Activated CD4-positive, alpha-beta memory T cell treated with anti-CD3 and anti-CD28 coated beads for 36 hours (primary cell): Measurements from ENCODE around the gene CELF2. TPM values are rescaled to one million over a fixed set of nuclear protein-coding genes. Genes with fewer than 3 reads are reported as not detected.

Experiments used
- CTCF ChIA-PET: fragments of 350-600 bp; sonication (Branson Sonifier 250); formaldehyde crosslinking; loops from one replicate; lab custom pipeline; 2021; ENCODE audit warnings: antibody characterized with exemption, inconsistent platforms; lab: Charles Lee
- POLR2A ChIA-PET: fragments of 350-600 bp; sonication (Branson Sonifier 250); formaldehyde crosslinking; loops from one replicate; lab custom pipeline; 2021; ENCODE audit warnings: antibody characterized with exemption; lab: Charles Lee
- DNase-seq: peaks from one replicate; pipeline ENCODE4 v3.0.0-alpha.2; 2020
- H3K27ac Mint-ChIP-seq: one replicate; pipeline ENCODE4 v1.8.0; 2021; ENCODE audit warnings: mixed read lengths
- H3K27me3 Mint-ChIP-seq: one replicate; pipeline ENCODE4 v1.8.0; 2021; ENCODE audit warnings: mixed read lengths
- H3K36me3 Mint-ChIP-seq: one replicate; pipeline ENCODE4 v1.8.0; 2021; ENCODE audit warnings: mixed read lengths
- H3K4me1 Mint-ChIP-seq: one replicate; pipeline ENCODE4 v1.8.0; 2021; ENCODE audit warnings: low read depth, mixed read lengths
- H3K4me3 Mint-ChIP-seq: one replicate; pipeline ENCODE4 v1.8.0; 2021; ENCODE audit warnings: mild to moderate bottlenecking, mixed read lengths
- H3K9me3 Mint-ChIP-seq: one replicate; pipeline ENCODE4 v1.8.0; 2021; ENCODE audit warnings: mixed read lengths
- intact Hi-C: fragments of 100-400 bp; cut with micrococcal nuclease; formaldehyde crosslinking; loops from one replicate; pipeline ENCODE4 v1.15.1; 2023
- total RNA-seq, 2 experiments: library from RNA; stranded (reverse); gene quantifications; one replicate each; pipeline ENCODE4 v1.2.3, GENCODE V29; 2021

Gene CELF2
- total RNA-seq, 2 experiments from 2014 or later = 109 to 113 TPM

DNA sequence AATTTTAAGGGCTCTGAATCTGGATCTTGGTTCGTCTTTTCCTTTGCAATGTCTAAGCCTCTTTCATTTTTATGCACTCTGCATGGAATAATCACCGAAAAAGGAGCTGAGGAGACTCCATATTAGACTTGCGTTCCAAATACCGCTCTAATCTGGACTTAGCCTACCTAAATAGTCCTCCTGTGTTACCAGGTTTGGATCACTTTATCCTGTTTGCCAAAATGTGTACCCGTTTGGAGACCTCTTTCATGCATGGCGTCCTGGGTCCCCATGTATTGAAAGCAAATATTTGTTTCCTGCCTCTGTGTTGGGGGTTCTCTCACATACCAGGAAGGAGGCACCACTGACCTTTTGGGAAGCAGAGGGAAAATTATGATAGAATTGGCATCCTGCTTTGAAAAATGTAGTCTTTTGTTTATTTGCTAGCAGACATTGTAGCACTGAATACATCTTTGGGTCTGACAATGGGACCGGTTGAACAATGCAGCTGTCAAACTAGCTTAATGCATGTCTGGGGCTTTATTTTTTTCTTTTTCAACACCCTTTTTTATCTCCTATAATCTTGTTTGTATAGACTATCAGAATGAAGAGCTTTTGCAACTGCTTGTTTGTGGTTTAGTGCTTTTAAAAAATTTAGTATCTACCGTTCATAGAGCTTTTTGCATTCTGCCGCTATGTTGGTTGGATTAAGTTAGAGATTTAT lies 11.8 kb upstream of the CELF2 start:
- ChIA-PET POLR2A (no interaction called here), CTCF (interaction anchor here (0.6 to 1.0 kb wide), 2 partner anchors 37 to 265 kb away, joined by 3 to 4 read pairs; no protein-coding TSS in a partner anchor)
- intact Hi-C loops = loop anchor here (5.0 kb wide), 1 partner anchor 49 kb away; no protein-coding TSS in a partner anchor
- no peaks in the 10 kb centered on the region for H3K36me3 Mint-ChIP-seq
- no peak overlapping the region for H3K27ac Mint-ChIP-seq
- no peak for DNase-seq
- H3K4me1 Mint-ChIP-seq = peaks cover 17% of the 10 kb centered on the region
- H3K4me3 Mint-ChIP-seq = no peak overlapping the region
- H3K9me3 Mint-ChIP-seq = no peaks in the 10 kb centered on the region
- peaks cover 53% of the 10 kb centered on the region for H3K27me3 Mint-ChIP-seq

DNA sequence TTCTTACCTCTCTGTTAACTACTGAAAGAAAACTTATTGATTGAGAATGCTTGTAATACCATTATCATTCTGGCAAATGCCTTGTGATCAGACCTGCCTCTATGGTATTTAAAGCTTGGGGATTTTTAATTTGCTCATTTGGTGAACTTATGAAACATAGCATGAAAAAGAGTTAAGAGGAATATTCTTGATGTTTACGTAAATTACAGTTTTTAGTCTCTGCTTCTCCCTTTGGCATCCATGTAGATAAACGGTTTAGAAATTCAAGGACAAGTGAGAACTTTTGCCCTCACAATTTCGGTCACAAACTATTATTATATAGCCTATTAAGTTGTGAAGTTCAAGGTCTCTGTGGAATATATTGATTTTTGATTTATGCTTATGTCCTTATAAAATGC lies 11.2 kb upstream of the CELF2 start:
- CTCF ChIA-PET = interaction anchor here (0.6 to 0.9 kb wide), 2 partner anchors 12 to 37 kb away, joined by 3 read pairs; no protein-coding TSS in a partner anchor
- Mint-ChIP-seq H3K27me3 (peaks cover 56% of the 10 kb centered on the region), H3K4me1 (peaks cover 17% of the 10 kb centered on the region), H3K36me3 (no peaks in the 10 kb centered on the region), H3K27ac (no peak overlapping the region), H3K4me3 (no peak overlapping the region), H3K9me3 (no peaks in the 10 kb centered on the region)
- intact Hi-C loops = loop anchor here (5.0 kb wide), 1 partner anchor 49 kb away; no protein-coding TSS in a partner anchor
- DNase-seq = no peak
- POLR2A ChIA-PET = interaction anchor here (0.9 kb wide), 1 partner anchor 11 kb away, joined by 3 read pairs; the partner anchor contains the start of gene CELF2

DNA sequence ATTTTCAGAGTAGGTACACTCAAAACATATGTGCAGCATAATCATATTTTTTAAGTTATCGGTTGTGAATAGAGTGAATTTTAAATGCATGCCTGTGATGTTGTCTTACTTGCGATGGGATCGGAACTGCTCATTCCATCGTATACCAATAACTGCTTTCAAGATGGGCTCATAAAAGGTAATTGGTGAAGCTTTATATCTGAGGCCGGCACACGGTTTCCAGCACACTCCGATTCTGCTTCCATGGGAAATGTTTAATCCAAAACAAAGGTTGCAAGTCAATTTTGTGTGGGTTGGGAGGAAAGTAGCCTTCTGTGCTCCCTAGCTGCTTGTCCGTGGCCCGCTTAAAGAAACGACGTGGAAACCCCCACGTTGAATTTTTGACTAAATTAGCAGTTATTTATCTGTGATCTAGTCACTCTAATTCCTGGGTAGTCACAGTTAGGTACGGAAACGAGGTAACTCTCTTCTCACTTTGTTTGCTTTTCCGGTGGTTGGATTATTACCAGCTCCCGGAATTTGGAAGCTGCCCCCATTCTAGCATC lies 10.1 kb upstream of the CELF2 start:
- Mint-ChIP-seq H3K27me3 (peaks cover 63% of the 10 kb centered on the region), H3K36me3 (no peaks in the 10 kb centered on the region), H3K27ac (no peak overlapping the region), H3K4me3 (no peak overlapping the region), H3K9me3 (no peaks in the 10 kb centered on the region), H3K4me1 (peaks cover 17% of the 10 kb centered on the region)
- intact Hi-C loops = loop anchor here (5.0 kb wide), 1 partner anchor 50 kb away; no protein-coding TSS in a partner anchor
- ChIA-PET CTCF (interaction anchor here (0.9 kb wide), 1 partner anchor 11 kb away, joined by 3 read pairs; no protein-coding TSS in a partner anchor), POLR2A (no interaction called here)
- DNase-seq = no peak

DNA sequence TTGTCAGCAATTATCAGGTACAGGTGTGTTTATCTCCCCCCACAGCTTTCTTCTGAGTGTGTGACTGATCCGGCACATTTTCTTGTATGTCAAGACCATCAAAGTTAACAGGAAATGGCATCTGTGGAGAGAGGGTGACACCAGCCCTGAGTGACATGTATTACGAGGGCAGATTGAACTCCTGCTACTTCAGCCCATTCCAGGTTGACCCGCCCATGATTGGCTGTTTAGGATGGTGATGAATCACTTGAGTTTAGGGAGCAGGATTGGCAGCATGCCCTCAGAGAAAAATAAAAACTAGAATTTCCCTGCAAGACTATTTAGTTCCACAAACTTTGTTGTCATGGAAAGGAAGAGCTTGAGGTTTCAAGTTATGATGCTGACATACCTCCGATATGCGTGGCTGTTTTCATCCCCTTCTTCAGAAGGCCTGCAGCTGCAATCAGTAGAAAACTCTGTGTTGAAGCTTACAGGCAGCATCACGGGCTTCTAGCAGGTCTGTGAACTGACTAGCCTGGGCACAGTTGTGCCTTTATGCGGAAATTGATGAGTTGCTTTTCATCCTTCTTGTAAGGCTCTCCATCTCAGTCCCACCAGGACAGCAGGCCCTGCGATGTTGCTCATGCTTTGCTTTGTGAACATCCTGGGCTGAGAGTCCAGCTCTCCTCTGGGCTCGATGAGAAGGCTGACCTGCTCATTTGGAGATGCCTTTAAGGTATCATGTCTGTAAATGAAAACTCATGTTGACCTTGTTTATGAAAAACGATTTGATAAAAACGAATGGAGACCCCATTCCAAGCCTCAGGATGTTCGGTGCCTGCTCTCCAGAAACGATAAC lies 8.0 kb upstream of the CELF2 start:
- DNase-seq = peak; percentile 28
- Mint-ChIP-seq H3K4me3 (no peak overlapping the region), H3K36me3 (no peaks in the 10 kb centered on the region), H3K4me1 (peaks cover 17% of the 10 kb centered on the region), H3K27ac (no peak overlapping the region), H3K9me3 (no peaks in the 10 kb centered on the region), H3K27me3 (peaks cover 73% of the 10 kb centered on the region)
- CTCF ChIA-PET = interaction anchor here (1.1 kb wide), 1 partner anchor 10 kb away, joined by 4 read pairs; no protein-coding TSS in a partner anchor
- POLR2A ChIA-PET = interaction anchor here (0.5 kb wide), 1 partner anchor 143 kb away, joined by 4 read pairs; no protein-coding TSS in a partner anchor
- intact Hi-C loops = loop anchor here (5.0 kb wide), 1 partner anchor 52 kb away; no protein-coding TSS in a partner anchor

DNA sequence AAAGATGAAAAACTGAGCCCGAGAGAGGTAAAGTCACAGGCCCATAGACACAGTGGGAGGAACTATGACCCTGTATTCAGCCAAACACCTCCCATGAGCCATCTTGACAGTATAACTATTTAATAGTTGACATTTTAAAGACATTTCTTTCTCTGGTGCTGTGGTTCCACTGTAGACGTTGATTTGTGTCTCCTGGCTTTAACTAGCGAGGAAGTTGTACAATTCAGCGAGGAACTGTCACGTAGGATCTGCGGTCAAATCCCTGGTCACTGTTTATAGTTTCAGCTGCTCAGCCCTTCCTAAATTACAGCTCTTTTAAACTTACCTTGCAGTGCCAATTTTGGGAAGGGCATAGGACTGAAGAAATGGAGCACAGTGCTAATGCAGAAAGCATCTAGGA lies 7.1 kb upstream of the CELF2 start:
- ChIA-PET POLR2A (no interaction called here), CTCF (no interaction called here)
- intact Hi-C loops = no loop called here

DNA sequence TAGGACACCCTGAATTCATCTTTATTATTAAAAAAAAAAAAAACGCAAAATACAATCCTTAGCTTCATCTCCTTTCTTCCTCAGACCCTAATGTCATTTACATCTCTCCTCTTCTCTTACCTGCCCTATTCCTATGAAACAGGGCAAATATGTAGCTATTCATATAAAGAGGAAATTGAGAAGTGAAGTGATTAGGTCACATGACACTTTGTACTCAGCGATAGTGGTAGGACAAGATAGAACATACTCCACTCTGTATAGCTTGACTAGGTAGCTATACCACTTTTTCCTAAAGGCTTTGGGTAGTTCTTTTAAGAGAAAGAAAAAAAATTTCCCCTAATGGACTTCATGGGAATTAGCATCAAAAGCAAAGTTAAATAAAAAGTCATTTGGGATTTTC lies 6.2 kb upstream of the CELF2 start:
- Mint-ChIP-seq H3K4me3 (no peak overlapping the region), H3K36me3 (no peaks in the 10 kb centered on the region), H3K9me3 (no peaks in the 10 kb centered on the region), H3K27ac (no peak overlapping the region), H3K4me1 (peaks cover 17% of the 10 kb centered on the region), H3K27me3 (peaks cover 72% of the 10 kb centered on the region)
- no peak for DNase-seq
- CTCF ChIA-PET = interaction anchor here (1.1 kb wide), 1 partner anchor 144 kb away, joined by 3 read pairs; no protein-coding TSS in a partner anchor
- POLR2A ChIA-PET = no interaction called here
- intact Hi-C loops = no loop called here

More for the DNA sequence above, 7.1 kb upstream of the CELF2 start:
- no peaks in the 10 kb centered on the region for H3K9me3 Mint-ChIP-seq
- H3K27ac Mint-ChIP-seq = no peak overlapping the region
- DNase-seq = no peak
- H3K27me3 Mint-ChIP-seq = peaks cover 77% of the 10 kb centered on the region
- H3K4me1 Mint-ChIP-seq = peaks cover 17% of the 10 kb centered on the region
- no peaks in the 10 kb centered on the region for H3K36me3 Mint-ChIP-seq
- H3K4me3 Mint-ChIP-seq = no peak overlapping the region

DNA sequence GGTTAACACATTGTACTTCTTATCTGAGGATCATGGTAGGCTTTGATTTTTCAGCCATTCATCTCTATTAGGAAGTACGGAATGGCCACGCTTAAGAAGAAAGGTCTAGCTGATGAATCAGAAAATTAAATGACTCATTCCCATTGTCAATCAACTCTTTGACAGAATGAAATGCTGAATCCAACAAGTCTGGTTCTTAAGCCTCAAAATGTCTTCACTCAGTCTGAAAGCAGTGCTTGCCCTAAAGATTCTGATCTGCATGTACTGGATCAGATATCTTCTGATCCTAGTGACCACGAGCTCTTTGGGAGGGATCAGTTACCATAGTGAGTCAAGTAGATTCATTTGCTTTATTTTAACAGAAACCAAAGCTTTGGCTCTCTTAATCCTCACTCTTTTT lies 5.7 kb upstream of the CELF2 start:
- intact Hi-C loops = no loop called here
- Mint-ChIP-seq H3K27me3 (peaks cover 73% of the 10 kb centered on the region), H3K36me3 (no peaks in the 10 kb centered on the region), H3K27ac (no peak overlapping the region), H3K4me3 (no peak overlapping the region), H3K9me3 (no peaks in the 10 kb centered on the region), H3K4me1 (peaks cover 17% of the 10 kb centered on the region)
- ChIA-PET CTCF (interaction anchor here (0.5 to 1.1 kb wide), 2 partner anchors 25 to 144 kb away, joined by 3 read pairs; no protein-coding TSS in a partner anchor), POLR2A (no interaction called here)
- DNase-seq = no peak

DNA sequence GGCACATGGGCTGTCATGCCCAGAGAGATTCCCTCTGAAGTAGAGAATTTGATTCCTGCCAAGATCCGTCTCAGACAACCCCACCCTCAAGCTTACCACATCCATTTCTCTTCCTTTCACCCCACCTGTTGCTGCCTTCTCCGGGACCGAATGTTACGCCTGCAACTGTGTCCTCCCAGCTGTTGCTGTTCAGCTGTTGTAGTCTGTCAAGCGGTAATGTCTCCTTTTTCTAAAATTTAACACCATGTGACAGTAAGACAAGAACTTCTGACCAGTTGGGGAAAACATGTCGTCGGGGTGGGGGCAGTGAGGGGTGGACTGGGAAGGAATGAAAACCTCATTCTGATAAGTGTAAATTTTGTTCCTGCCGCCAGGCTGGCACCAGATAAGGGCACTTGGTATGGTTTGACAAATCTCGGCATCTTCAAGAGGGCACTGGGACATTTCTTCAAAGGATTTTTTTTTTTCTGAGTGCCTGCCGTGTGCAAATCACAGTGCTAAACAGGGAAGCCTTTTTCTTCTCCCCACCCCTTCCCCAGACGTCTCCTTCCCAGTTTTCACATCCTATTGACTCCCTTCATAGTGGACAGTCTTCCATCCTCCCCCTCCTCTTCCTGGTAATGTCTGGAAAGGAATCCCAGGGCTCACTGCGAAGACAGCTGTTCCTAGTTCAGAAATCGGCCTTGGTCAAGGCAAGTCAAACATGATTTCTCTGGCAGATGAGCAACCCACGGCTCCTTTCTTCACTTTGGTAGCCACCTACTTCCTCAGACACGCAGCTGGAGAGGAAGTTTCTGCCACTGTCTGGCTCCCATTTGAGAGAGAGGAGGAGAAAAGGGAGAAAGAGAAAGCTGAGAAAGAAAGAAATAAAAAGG lies 5.0 kb upstream of the CELF2 start:
- Mint-ChIP-seq H3K9me3 (no peaks in the 10 kb centered on the region), H3K27me3 (peaks cover 74% of the 10 kb centered on the region), H3K36me3 (no peaks in the 10 kb centered on the region), H3K4me1 (peaks cover 21% of the 10 kb centered on the region), H3K27ac (no peak overlapping the region), H3K4me3 (no peak overlapping the region)
- POLR2A ChIA-PET = no interaction called here
- intact Hi-C loops = no loop called here
- CTCF ChIA-PET = interaction anchor here (0.5 to 1.1 kb wide), 2 partner anchors 26 to 145 kb away, joined by 3 read pairs; no protein-coding TSS in a partner anchor
- DNase-seq = no peak

DNA sequence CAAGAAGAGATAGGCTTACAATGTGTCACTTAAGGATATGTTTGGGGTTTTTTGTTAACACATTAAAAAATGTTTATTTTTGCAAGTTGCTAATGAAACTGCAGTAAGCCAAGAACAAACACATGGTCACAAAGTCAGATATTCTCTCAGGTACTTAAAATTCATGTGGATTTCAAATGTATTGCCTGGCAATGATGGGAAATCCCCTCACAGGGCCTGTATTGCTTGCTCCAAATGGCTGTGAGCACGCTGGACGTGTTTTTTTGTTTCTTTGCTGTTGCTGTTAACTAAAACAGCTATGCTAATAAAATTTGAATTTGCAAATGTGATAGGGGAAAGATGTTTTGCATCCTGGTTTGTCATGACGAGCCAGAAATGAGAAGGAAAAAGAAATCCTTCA lies 3.8 kb upstream of the CELF2 start:
- H3K9me3 Mint-ChIP-seq = no peaks in the 10 kb centered on the region
- H3K27ac Mint-ChIP-seq = no peak overlapping the region
- H3K4me1 Mint-ChIP-seq = peaks cover 17% of the 10 kb centered on the region
- H3K27me3 Mint-ChIP-seq = peaks cover 66% of the 10 kb centered on the region
- H3K36me3 Mint-ChIP-seq = no peaks in the 10 kb centered on the region
- DNase-seq = no peak
- intact Hi-C loops = no loop called here
- ChIA-PET POLR2A (no interaction called here), CTCF (no interaction called here)
- H3K4me3 Mint-ChIP-seq = no peak overlapping the region

DNA sequence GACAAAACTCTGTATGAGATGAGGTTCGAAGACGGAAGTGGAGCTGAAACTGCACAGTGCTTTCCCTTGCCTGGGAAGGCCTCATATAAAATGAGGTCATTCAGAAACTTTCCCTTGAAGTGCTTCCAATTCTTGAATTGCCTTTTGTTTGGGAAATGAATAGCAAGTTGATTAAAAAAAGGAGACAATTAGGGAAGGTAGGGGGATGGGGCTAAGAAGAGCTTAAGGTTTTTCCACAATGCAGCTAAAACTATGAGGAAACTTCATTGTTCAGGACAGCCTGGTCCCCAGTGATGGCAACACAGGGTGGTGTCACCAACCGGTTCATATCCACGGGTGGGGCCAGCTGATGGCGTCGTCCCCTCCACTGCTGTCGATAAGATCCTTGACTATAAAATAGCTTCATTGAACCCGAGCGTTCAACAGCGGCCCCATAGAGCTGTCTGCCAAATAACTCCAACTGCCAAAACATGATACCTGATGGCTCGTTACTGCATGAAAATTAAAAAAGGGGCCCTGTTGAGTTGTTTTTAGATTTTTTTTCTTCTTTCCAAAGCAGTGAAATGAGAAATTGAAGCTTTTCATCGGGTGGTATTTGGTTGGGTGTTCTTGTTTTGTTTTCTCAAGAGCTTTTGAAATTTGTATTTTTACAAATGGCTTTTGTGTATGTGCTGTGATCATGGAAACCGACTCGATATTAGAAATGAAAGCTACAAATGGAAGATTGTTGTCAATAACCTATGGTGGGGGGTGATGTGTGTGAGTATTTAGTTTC lies 2.8 kb upstream of the CELF2 start:
- Mint-ChIP-seq H3K27me3 (peaks cover 69% of the 10 kb centered on the region), H3K36me3 (no peaks in the 10 kb centered on the region), H3K27ac (no peak overlapping the region), H3K9me3 (no peaks in the 10 kb centered on the region), H3K4me1 (peaks cover 14% of the 10 kb centered on the region), H3K4me3 (no peak overlapping the region)
- ChIA-PET CTCF (interaction anchor here (0.6 kb wide), 1 partner anchor 365 kb away, joined by 3 read pairs; no protein-coding TSS in a partner anchor), POLR2A (interaction anchor here (0.9 kb wide), 1 partner anchor 150 kb away, joined by 3 read pairs; no protein-coding TSS in a partner anchor)
- DNase-seq = no peak
- intact Hi-C loops = no loop called here
